ENCODE measurements around the gene TMEM37.

GRCh38 chr2:119475225-119475856 is 43.7 kb downstream of the TMEM37 start:
- no peak for TF ChIP-seq CTCF (IDR thresholded peaks at IDR 0.05)
- TF ChIP-seq POLR2A (IDR thresholded peaks at IDR 0.05; ENCODE audit: low read depth): no peak
- TF ChIP-seq EP300 (IDR thresholded peaks at IDR 0.05): no peak
